Smooth muscle cell of the umbilical artery (primary cell): ENCODE measurements around the gene C1QL4. TPM values are rescaled to one million over a fixed set of nuclear protein-coding genes. Genes with fewer than 3 reads are reported as not detected.

Source experiments
- total RNA-seq: library from RNA; depleted of rRNA; stranded (reverse); fragments of >200 nt; gene quantifications from 2 replicates; pipeline ENCODE4 v1.2.3, GENCODE V29; 2014

The C1QL4 gene
- 0.14 TPM in 1 of 2 replicates, not detected in the other for total RNA-seq

DNA sequence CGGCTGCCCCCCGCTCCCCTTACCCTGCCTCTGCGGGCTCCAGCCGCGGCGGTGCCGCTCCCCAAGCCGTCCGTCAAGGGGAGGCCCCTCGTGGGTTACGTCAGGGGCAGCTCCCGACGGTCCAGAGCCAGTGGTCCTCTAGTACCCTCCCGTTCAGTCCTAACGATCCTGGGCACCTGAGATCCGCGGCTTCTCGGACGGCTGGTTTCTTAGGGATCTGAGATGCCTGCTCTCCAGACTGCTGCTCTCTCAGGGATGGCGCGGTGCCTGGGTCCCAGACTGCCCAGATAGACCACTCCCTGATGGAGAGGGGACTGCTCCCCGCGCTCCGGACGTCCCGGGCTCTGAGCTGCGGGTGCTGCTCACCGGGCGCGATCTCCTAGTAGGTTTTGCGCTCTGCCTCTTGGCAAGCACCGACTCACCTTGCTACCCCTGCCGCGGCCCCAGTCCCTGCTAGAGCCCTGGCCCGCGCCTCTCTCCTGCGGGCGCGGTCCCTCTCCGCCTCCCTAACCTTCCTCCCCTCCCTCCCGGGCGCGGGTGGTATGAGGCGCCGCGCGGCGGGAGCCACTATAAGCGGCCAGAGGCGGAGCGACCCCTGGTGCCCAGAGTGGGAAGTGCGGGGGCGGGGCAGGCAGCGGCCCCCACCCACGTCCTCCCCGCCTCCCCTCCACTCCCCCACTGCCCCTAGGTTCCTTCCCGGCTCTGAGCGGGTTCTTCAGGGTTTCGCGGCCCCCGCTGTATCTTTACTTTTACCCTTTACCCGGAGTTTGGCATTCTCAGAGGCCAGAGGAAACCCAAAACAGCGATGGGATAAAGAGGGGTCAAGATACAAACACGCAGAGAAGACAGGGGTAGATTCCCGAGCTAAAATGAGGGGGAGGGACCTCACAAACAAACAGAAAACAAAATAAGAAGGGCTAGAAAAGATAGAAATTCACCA is at the start of gene C1QL4:
Gene C1QL4, minus strand, starts transcription at position 544 of the 940 bp plus-strand sequence. CDS start 711 bp downstream, outside the sequence.

GRCh38 chr12:49367381-49368239 is 30.6 kb upstream of the C1QL4 start, which contains the start of gene SPATS2:
Gene SPATS2, plus strand, starts transcription at chr12:49367462. Its CDS starts 93,551 bp downstream, at chr12:49461013.

DNA sequence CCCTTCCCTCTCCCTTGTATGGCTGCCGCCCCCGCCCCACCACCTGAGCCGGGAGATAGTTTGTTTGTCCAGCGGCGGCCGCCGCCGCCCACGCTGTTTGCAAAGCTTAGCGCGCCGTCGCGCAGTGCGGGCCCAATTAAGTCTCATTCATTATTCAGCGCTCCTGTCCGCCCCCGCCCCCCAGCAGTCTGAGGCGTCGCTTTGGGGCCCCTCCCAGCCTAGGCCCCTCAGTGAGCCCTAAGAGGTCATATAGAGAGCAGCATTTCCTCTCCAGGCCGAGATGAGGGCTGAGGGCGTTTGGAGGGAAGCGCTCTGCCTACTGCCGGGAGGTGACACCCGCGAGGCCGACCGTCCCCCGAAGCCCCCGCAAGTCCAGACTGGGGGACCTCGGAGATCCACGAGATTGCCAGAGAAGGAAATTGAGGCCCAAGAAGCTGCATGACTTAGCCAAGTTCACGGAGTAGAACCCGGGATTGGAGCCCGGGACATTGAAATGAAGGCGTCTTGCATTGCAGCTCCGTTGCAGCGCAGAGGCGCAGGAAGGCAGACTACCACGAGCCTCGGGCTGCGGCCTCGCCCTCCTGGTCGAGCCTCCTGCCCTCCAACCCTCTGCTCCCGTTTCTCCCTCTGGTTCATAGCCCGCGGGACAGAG is 9.8 kb upstream of the C1QL4 start, which contains the start of gene DNAJC22:
Gene DNAJC22, plus strand, starts transcription at position 230 of the 652 bp plus-strand sequence. CDS start 1,985 bp downstream, outside the sequence.

GRCh38 chr12:49322708-49323523 is 14.1 kb downstream of the C1QL4 start, which contains the start of gene TROAP:
Gene TROAP, plus strand, starts transcription at chr12:49323255. Its CDS starts 354 bp downstream, at chr12:49323609.

DNA sequence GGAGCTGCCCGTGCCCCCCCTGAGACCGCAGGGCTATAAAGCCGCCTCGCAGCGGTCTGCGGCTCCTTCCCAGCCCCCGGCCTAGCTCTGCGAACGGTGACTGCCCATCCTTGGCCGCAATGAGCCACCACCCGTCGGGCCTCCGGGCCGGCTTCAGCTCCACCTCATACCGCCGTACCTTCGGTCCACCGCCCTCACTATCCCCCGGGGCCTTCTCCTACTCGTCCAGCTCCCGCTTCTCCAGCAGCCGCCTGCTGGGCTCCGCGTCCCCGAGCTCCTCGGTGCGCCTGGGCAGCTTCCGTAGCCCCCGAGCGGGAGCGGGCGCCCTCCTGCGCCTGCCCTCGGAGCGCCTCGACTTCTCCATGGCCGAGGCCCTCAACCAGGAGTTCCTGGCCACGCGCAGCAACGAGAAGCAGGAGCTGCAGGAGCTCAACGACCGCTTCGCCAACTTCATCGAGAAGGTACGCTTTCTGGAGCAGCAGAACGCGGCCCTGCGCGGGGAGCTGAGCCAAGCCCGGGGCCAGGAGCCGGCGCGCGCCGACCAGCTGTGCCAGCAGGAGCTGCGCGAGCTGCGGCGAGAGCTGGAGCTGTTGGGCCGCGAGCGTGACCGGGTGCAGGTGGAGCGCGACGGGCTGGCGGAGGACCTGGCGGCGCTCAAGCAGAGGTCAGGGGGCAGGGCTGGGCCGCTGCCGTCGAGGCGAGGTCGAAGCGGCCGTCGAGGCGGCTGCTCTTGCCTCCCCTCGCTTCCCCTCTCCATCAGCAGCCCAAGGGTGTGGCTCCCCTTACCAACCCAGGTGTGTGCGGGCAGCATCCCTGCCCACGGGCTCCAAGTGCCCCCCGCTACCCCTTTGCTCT is 41.7 kb downstream of the C1QL4 start, which contains the start of gene PRPH:
Gene PRPH, plus strand, starts transcription at position 66 of the 855 bp plus-strand sequence. Its CDS starts 54 bp downstream, at position 120.

Other genes starting within 250 kb of the C1QL4 start
- 0.05 TPM in 1 of 2 replicates, not detected in the other for gene DHH, start 242.4 kb downstream of the C1QL4 start, total RNA-seq
- gene LMBR1L, start 226.3 kb downstream of the C1QL4 start, total RNA-seq: 37.6 and 56.4 TPM in 2 replicates
- gene TUBA1B, start 205.8 kb downstream of the C1QL4 start, total RNA-seq: 515 and 1,601 TPM in 2 replicates
- gene TUBA1A, start 148.1 kb downstream of the C1QL4 start, total RNA-seq: 341 and 811 TPM in 2 replicates
- gene TUBA1C, start 72.1 kb downstream of the C1QL4 start, total RNA-seq: 159 and 508 TPM in 2 replicates
- gene PRPH, start 42.0 kb downstream of the C1QL4 start, total RNA-seq: not detected in 2 replicates
- gene TROAP, start 13.9 kb downstream of the C1QL4 start, total RNA-seq: 0.89 and 5.0 TPM in 2 replicates
- 0.83 and 1.2 TPM in 2 replicates for gene DNAJC22, start 9.7 kb upstream of the C1QL4 start, total RNA-seq
- gene SPATS2, start 30.3 kb upstream of the C1QL4 start, total RNA-seq: 30.0 and 65.8 TPM in 2 replicates
- gene KCNH3, start 201.8 kb upstream of the C1QL4 start, total RNA-seq: under 0.01 and 0.14 TPM in 2 replicates
- 40.1 and 42.7 TPM in 2 replicates for gene MCRS1, start 231.0 kb upstream of the C1QL4 start, total RNA-seq